Fibroblast of the aortic adventitia (primary cell): ENCODE data around the gene CDX2. TPM values are rescaled to one million over a fixed set of nuclear protein-coding genes. Genes with fewer than 3 reads are reported as not detected.

Source experiments
- DNase-seq: peaks from one replicate; pipeline ENCODE4 v3.0.0-alpha.2; 2010; ENCODE audit warnings: low read depth
- H3K4me3 ChIP-seq: 2 replicates; pipeline ENCODE4 v1.5.1; 2011; ENCODE audit warnings: low read depth, mild to moderate bottlenecking, control low read depth, low read length, moderate library complexity
- CTCF ChIP-seq: IDR thresholded peaks from 2 replicates; pipeline ENCODE4 v1.5.1; 2011; ENCODE audit warnings: mild to moderate bottlenecking, low read length, control low read depth, inconsistent platforms; ENCODE audit not compliant: insufficient read depth
- total RNA-seq: library from RNA; depleted of rRNA; stranded (reverse); fragments of >200 nt; gene quantifications from 2 replicates; pipeline ENCODE4 v1.2.3, GENCODE V29; 2012; ENCODE audit warnings: low replicate concordance

CDX2 gene
- total RNA-seq, 1 donor = not detected

GRCh38 chr13:27979001-27979643, 10.0 kb upstream of the CDX2 start:
- no peak for TF ChIP-seq CTCF
- no peak overlapping the region for H3K4me3 ChIP-seq
- no peak for DNase-seq

GRCh38 chr13:27978301-27978968, 9.3 kb upstream of the CDX2 start:
- DNase-seq = no peak
- TF ChIP-seq CTCF = no peak
- H3K4me3 ChIP-seq = no peak overlapping the region

GRCh38 chr13:27977476-27978300, 8.6 kb upstream of the CDX2 start:
- no peak for TF ChIP-seq CTCF
- no peak for DNase-seq
- no peak overlapping the region for H3K4me3 ChIP-seq

GRCh38 chr13:27976362-27977091, 7.4 kb upstream of the CDX2 start:
- no peak for TF ChIP-seq CTCF
- DNase-seq = no peak
- H3K4me3 ChIP-seq = no peak overlapping the region

- DNase-seq = no peak
- no peak for TF ChIP-seq CTCF
- H3K4me3 ChIP-seq = no peak overlapping the region
Observed at GRCh38 chr13:27975564-27976361, 6.6 kb upstream of the CDX2 start.

GRCh38 chr13:27973961-27974662, 5.0 kb upstream of the CDX2 start:
- no peak overlapping the region for H3K4me3 ChIP-seq
- no peak for DNase-seq
- no peak for TF ChIP-seq CTCF
